HG03460 (cell line): ENCODE results near the gene ZCCHC4.

Experiments used
- ATAC-seq: cut with Tn5 transposase; IDR thresholded peaks from one replicate; pipeline ENCODE4 v1.9.1; 2021; ENCODE audit not compliant: unreplicated experiment

The ZCCHC4 gene

GRCh38 chr4:25312496-25313200 is at the start of gene ZCCHC4:
ZCCHC4 (plus strand) TSS chr4:25312774; CDS start chr4:25312810, 36 bp downstream.
- peak; percentile 77 for ATAC-seq

GRCh38 chr4:25271866-25272265 is 40.7 kb upstream of the ZCCHC4 start:
- no peak for ATAC-seq

GRCh38 chr4:25280210-25280609 is 32.4 kb upstream of the ZCCHC4 start:
- ATAC-seq = no peak

GRCh38 chr4:25283948-25284347 is 28.6 kb upstream of the ZCCHC4 start:
- no peak for ATAC-seq

- ATAC-seq = no peak
These were observed 28.1 kb upstream of the ZCCHC4 start for GRCh38 chr4:25284466-25284865.

- ATAC-seq = no peak
These were observed 22.0 kb upstream of the ZCCHC4 start for GRCh38 chr4:25290490-25291067.

GRCh38 chr4:25291158-25291733 is 21.3 kb upstream of the ZCCHC4 start:
- ATAC-seq = no peak

- ATAC-seq = no peak
These were observed 14.9 kb upstream of the ZCCHC4 start for GRCh38 chr4:25297528-25298242.

GRCh38 chr4:25299476-25300203 is 12.9 kb upstream of the ZCCHC4 start:
- no peak for ATAC-seq

GRCh38 chr4:25301471-25301870 is 11.1 kb upstream of the ZCCHC4 start:
- ATAC-seq = no peak

- ATAC-seq = no peak
These were observed 9.9 kb upstream of the ZCCHC4 start for GRCh38 chr4:25302626-25303025.

- ATAC-seq = no peak
These were observed 9.0 kb upstream of the ZCCHC4 start for GRCh38 chr4:25303578-25303977.

GRCh38 chr4:25306518-25307057 is 6.0 kb upstream of the ZCCHC4 start:
- no peak for ATAC-seq

GRCh38 chr4:25307596-25307995 is 5.0 kb upstream of the ZCCHC4 start:
- no peak for ATAC-seq

- ATAC-seq = no peak
These were observed 4.3 kb upstream of the ZCCHC4 start for GRCh38 chr4:25308306-25308705.

GRCh38 chr4:25308761-25309160 is 3.8 kb upstream of the ZCCHC4 start:
- no peak for ATAC-seq

- peak; percentile 59 for ATAC-seq
These were observed 2.3 kb upstream of the ZCCHC4 start for GRCh38 chr4:25310066-25310802.

GRCh38 chr4:25310803-25311166 is 1.8 kb upstream of the ZCCHC4 start:
- ATAC-seq = peak; percentile 5

- ATAC-seq = no peak
These were observed 774 bp downstream of the ZCCHC4 start for GRCh38 chr4:25313201-25313895.

GRCh38 chr4:25320336-25320735 is 7.8 kb downstream of the ZCCHC4 start:
- ATAC-seq = no peak
